ENCODE data around the gene SAMD5. TPM values are rescaled to one million over a fixed set of nuclear protein-coding genes. Genes with fewer than 3 reads are reported as not detected.

SAMD5 gene
- total RNA-seq, 2 experiments from 2014 or later = not detected

DNA sequence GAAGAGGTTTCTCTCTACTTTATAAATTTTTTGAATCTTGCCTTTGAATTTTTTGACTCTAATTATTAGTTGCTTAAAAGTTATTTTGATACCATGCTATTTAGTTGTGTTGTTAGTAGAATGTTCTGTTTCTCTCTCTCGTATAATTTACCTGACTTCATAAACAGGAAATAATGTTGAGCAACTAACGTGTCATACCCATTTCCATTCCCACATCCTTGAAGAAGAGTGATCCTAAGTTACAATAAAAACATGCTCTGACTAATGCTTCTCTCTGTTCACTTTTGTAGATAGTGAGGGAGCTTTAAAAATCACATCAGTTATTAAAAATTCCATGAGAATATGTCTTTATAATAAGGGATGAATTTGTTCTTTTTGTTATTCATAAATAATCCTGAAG, 69.7 kb downstream of the SAMD5 start:
- Mint-ChIP-seq H3K4me3 (no peak overlapping the region), H3K27ac (no peak overlapping the region), H3K36me3 (ENCODE audit: low read depth) (no peaks in the 10 kb centered on the region), H3K4me1 (ENCODE audit: low read depth) (no peaks in the 10 kb centered on the region), H3K9me3 (ENCODE audit: insufficient read depth) (no peaks in the 10 kb centered on the region), H3K27me3 (ENCODE audit: low read depth) (no peaks in the 10 kb centered on the region)
- ATAC-seq (no peak), DNase-seq (no peak)
- ChIA-PET POLR2A (no interaction called here), CTCF (no interaction called here)

DNA sequence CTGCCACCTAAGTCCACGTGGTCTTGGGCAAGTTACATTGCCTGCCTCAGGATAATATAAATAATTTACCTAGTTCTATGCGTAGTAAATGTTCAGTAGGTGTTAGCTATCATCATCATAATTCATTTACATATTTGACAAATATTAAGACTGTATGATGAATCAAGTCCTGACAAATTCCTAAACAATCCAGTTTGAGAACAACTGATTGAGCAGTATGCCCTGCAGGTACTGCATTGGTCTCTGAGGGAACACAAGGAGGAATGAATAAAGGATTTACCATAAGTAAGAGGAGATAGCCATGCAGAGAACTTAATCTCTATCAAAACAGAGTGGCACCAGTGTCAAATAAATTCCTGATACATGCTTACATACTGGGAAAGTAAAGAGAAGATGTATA, 70.4 kb downstream of the SAMD5 start:
- CTCF ChIA-PET = no interaction called here
- DNase-seq (no peak), ATAC-seq (no peak)
- Mint-ChIP-seq H3K4me1 (ENCODE audit: low read depth) (no peaks in the 10 kb centered on the region), H3K9me3 (ENCODE audit: insufficient read depth) (no peaks in the 10 kb centered on the region), H3K4me3 (no peak overlapping the region), H3K27me3 (ENCODE audit: low read depth) (no peaks in the 10 kb centered on the region), H3K27ac (no peak overlapping the region), H3K36me3 (ENCODE audit: low read depth) (no peaks in the 10 kb centered on the region)
- POLR2A ChIA-PET = no interaction called here

DNA sequence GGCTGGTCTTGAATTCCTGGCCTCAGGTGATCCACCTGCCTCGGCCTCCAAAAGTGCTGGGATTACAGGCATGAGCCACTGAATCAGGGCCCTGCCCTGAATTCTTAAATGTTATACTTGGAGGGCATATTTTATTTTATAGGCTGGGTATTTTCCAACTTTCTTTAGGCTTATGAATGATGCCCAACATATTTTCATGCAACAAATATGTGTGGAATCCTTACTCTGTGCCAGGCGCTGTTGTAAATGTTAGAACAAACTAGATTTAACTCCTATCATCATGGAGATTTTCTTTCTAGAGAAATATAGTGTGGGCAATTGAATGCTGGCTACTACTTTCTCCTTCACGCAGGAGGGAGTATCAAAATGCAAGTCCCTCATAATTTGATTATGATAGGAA, 71.2 kb downstream of the SAMD5 start:
- H3K36me3 Mint-ChIP-seq (ENCODE audit: low read depth) = no peaks in the 10 kb centered on the region
- no peaks in the 10 kb centered on the region for H3K9me3 Mint-ChIP-seq (ENCODE audit: insufficient read depth)
- H3K27me3 Mint-ChIP-seq (ENCODE audit: low read depth) = no peaks in the 10 kb centered on the region
- POLR2A ChIA-PET = no interaction called here
- H3K27ac Mint-ChIP-seq = no peak overlapping the region
- H3K4me3 Mint-ChIP-seq = no peak overlapping the region
- CTCF ChIA-PET = no interaction called here
- ATAC-seq (no peak), DNase-seq (no peak)
- H3K4me1 Mint-ChIP-seq (ENCODE audit: low read depth) = no peaks in the 10 kb centered on the region

- Mint-ChIP-seq H3K9me3 (ENCODE audit: insufficient read depth) (no peaks in the 10 kb centered on the region), H3K36me3 (ENCODE audit: low read depth) (no peaks in the 10 kb centered on the region), H3K27ac (no peak overlapping the region), H3K4me3 (no peak overlapping the region), H3K27me3 (ENCODE audit: low read depth) (no peaks in the 10 kb centered on the region), H3K4me1 (ENCODE audit: low read depth) (no peaks in the 10 kb centered on the region)
- ChIA-PET CTCF (no interaction called here), POLR2A (no interaction called here)
- ATAC-seq (no peak), DNase-seq (no peak)
Measured at GRCh38 chr6:147582991-147583390, 74.5 kb downstream of the SAMD5 start.

- Mint-ChIP-seq H3K9me3 (ENCODE audit: insufficient read depth) (no peaks in the 10 kb centered on the region), H3K36me3 (ENCODE audit: low read depth) (no peaks in the 10 kb centered on the region), H3K27ac (no peak overlapping the region), H3K4me1 (ENCODE audit: low read depth) (no peaks in the 10 kb centered on the region), H3K27me3 (ENCODE audit: low read depth) (no peaks in the 10 kb centered on the region), H3K4me3 (no peak overlapping the region)
- no peak for DNase-seq
- CTCF ChIA-PET = no interaction called here
- ATAC-seq = no peak
- POLR2A ChIA-PET = no interaction called here
Measured at GRCh38 chr6:147585256-147585655, 76.8 kb downstream of the SAMD5 start.

- ATAC-seq (no peak), DNase-seq (no peak)
- Mint-ChIP-seq H3K4me3 (no peak overlapping the region), H3K9me3 (ENCODE audit: insufficient read depth) (no peaks in the 10 kb centered on the region), H3K27ac (no peak overlapping the region), H3K36me3 (ENCODE audit: low read depth) (no peaks in the 10 kb centered on the region), H3K27me3 (ENCODE audit: low read depth) (no peaks in the 10 kb centered on the region), H3K4me1 (ENCODE audit: low read depth) (no peaks in the 10 kb centered on the region)
- ChIA-PET CTCF (no interaction called here), POLR2A (no interaction called here)
Measured at GRCh38 chr6:147586044-147586443, 77.6 kb downstream of the SAMD5 start.

DNA sequence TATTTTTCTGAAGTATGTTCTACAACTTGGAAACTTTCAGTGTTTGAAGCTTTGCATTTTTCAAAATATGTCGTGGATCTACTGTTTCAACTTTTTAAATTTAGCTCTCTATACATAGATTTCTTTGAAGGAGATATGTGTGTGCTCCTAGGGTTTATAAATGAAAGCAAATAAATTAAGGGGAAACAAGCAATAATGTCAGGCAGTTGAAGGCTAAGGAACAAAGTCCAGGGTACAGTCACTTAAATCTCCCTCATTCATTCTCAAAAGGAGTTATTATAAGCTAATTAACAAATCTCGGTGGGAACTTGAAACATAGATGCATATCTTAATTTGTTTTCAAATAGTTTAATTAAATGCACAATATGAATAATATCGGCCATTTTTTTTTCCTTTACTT, 79.4 kb downstream of the SAMD5 start:
- ChIA-PET CTCF (no interaction called here), POLR2A (no interaction called here)
- no peak for DNase-seq
- ATAC-seq = no peak
- Mint-ChIP-seq H3K27me3 (ENCODE audit: low read depth) (no peaks in the 10 kb centered on the region), H3K4me3 (no peak overlapping the region), H3K36me3 (ENCODE audit: low read depth) (no peaks in the 10 kb centered on the region), H3K27ac (no peak overlapping the region), H3K4me1 (ENCODE audit: low read depth) (no peaks in the 10 kb centered on the region), H3K9me3 (ENCODE audit: insufficient read depth) (no peaks in the 10 kb centered on the region)

DNA sequence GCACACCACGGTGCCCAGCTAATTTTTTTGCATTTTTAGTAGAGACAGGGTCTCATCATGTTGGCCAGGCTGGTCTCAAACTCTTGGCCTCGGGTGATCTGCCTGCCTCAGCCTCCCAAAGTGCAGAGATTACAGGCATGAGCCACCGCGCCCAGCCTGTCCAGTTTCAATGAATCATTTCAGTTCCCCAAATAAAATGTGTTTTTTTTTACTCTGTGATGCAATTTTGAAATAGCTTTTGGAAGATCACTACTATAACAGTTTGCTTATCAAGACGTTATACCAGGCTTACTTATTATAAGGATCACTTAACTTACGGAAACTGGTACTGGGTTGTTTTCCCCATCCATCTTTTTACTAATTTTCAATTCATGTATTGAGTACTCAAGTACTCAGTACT, 80.0 kb downstream of the SAMD5 start:
- Mint-ChIP-seq H3K27ac (no peak overlapping the region), H3K27me3 (ENCODE audit: low read depth) (no peaks in the 10 kb centered on the region), H3K36me3 (ENCODE audit: low read depth) (no peaks in the 10 kb centered on the region), H3K4me1 (ENCODE audit: low read depth) (no peaks in the 10 kb centered on the region), H3K4me3 (no peak overlapping the region), H3K9me3 (ENCODE audit: insufficient read depth) (no peaks in the 10 kb centered on the region)
- ChIA-PET CTCF (no interaction called here), POLR2A (no interaction called here)
- no peak for ATAC-seq
- DNase-seq = no peak

- no peaks in the 10 kb centered on the region for H3K9me3 Mint-ChIP-seq (ENCODE audit: insufficient read depth)
- H3K4me3 Mint-ChIP-seq = no peak overlapping the region
- H3K27me3 Mint-ChIP-seq (ENCODE audit: low read depth) = no peaks in the 10 kb centered on the region
- ATAC-seq (no peak), DNase-seq (no peak)
- H3K36me3 Mint-ChIP-seq (ENCODE audit: low read depth) = no peaks in the 10 kb centered on the region
- ChIA-PET POLR2A (interaction anchor here (0.6 kb wide), 1 partner anchor 1275 kb away, joined by 3 read pairs; no protein-coding TSS in a partner anchor), CTCF (interaction anchor here (0.6 kb wide), 1 partner anchor 170 kb away, joined by 3 read pairs; no protein-coding TSS in a partner anchor)
- no peak overlapping the region for H3K27ac Mint-ChIP-seq
- H3K4me1 Mint-ChIP-seq (ENCODE audit: low read depth) = no peaks in the 10 kb centered on the region
Measured at GRCh38 chr6:147589739-147590250, 81.3 kb downstream of the SAMD5 start.

DNA sequence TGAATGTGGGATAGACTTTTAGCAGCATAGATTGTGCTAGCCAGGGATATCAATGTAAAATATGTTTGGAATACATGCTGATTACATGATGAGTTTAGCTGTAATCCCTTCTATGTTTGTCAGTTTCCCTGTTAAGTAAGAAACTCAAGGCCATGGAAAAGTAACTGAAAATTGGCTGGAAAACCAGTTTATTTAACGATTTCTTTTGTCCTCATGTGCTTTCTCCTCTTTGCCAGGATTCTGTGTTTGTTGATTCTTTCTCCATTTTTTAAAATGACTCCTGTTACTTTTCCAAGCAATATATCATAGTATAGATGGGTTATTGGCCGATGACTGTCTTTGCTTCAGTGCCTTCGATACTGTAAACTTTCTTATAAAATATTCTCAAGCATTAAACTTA, 87.5 kb downstream of the SAMD5 start:
- DNase-seq = no peak
- no peak for ATAC-seq
- CTCF ChIA-PET = no interaction called here
- no peaks in the 10 kb centered on the region for H3K9me3 Mint-ChIP-seq (ENCODE audit: insufficient read depth)
- H3K27ac Mint-ChIP-seq = no peak overlapping the region
- no peaks in the 10 kb centered on the region for H3K36me3 Mint-ChIP-seq (ENCODE audit: low read depth)
- POLR2A ChIA-PET = no interaction called here
- no peaks in the 10 kb centered on the region for H3K4me1 Mint-ChIP-seq (ENCODE audit: low read depth)
- H3K4me3 Mint-ChIP-seq = no peak overlapping the region
- no peaks in the 10 kb centered on the region for H3K27me3 Mint-ChIP-seq (ENCODE audit: low read depth)

DNA sequence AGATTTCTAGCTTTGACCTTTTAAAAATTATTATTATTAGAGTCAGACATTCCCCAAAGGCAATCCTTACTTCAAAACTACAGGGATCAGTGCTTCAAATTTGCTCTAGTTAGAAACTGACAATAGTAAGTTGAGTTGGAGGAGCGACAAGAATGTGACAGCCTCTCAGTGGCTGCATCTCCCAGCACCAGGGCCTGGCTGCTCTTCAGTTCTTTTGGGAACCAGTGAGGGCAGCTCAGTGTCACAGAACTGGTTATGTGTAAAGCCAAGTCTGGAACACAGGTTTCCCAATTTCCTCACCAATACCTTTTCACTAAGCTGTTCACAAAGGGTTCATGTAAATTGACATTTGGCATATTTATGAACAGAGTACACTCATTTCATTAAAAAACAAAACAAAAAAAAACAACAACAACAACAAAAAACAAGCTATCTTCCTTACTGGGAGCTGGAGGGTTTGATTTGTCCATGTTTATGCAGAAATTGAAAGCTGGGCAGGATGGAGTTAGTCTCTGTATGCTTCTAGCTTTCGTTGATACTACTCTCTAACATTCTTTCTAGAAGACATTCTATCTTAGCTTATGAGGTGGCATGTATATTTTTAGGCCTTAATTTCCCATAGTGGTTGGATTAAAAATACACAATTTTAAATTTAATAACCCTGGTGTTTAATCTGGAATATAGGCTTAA, 95.0 kb downstream of the SAMD5 start:
- H3K27ac Mint-ChIP-seq = no peak overlapping the region
- DNase-seq (no peak), ATAC-seq (no peak)
- no peaks in the 10 kb centered on the region for H3K4me1 Mint-ChIP-seq (ENCODE audit: low read depth)
- no peaks in the 10 kb centered on the region for H3K27me3 Mint-ChIP-seq (ENCODE audit: low read depth)
- H3K9me3 Mint-ChIP-seq (ENCODE audit: insufficient read depth) = no peaks in the 10 kb centered on the region
- no peaks in the 10 kb centered on the region for H3K36me3 Mint-ChIP-seq (ENCODE audit: low read depth)
- POLR2A ChIA-PET = no interaction called here
- CTCF ChIA-PET = no interaction called here
- H3K4me3 Mint-ChIP-seq = no peak overlapping the region

DNA sequence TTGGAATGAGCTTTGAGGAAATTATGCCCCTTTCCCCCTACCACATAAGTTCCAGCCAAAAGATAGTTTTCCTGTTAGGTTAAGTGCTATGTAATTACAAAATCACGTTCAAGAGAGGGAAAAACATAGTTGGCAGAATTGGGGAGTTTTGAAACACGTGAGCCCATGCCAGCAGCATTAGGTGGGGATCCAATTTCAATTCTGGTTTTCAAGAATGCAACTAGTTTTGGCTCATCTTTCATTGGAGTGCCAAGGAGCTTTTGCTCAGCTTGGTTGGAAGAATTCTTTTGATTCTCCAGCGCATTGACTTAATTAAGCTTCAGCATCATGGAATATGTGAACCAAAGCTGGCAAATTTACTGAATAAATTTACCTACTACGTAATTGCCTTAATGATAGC, 95.9 kb downstream of the SAMD5 start:
- no peak for DNase-seq
- H3K36me3 Mint-ChIP-seq (ENCODE audit: low read depth) = no peaks in the 10 kb centered on the region
- no peaks in the 10 kb centered on the region for H3K4me1 Mint-ChIP-seq (ENCODE audit: low read depth)
- ChIA-PET POLR2A (no interaction called here), CTCF (no interaction called here)
- ATAC-seq = no peak
- no peak overlapping the region for H3K4me3 Mint-ChIP-seq
- no peaks in the 10 kb centered on the region for H3K9me3 Mint-ChIP-seq (ENCODE audit: insufficient read depth)
- H3K27me3 Mint-ChIP-seq (ENCODE audit: low read depth) = no peaks in the 10 kb centered on the region
- no peak overlapping the region for H3K27ac Mint-ChIP-seq

GRCh38 chr6:147611992-147612391, 103.5 kb downstream of the SAMD5 start:
- H3K9me3 Mint-ChIP-seq (ENCODE audit: insufficient read depth) = no peaks in the 10 kb centered on the region
- ChIA-PET POLR2A (no interaction called here), CTCF (no interaction called here)
- ATAC-seq (no peak), DNase-seq (no peak)
- H3K27me3 Mint-ChIP-seq (ENCODE audit: low read depth) = no peaks in the 10 kb centered on the region
- no peak overlapping the region for H3K4me3 Mint-ChIP-seq
- H3K27ac Mint-ChIP-seq = no peak overlapping the region
- H3K4me1 Mint-ChIP-seq (ENCODE audit: low read depth) = no peaks in the 10 kb centered on the region
- H3K36me3 Mint-ChIP-seq (ENCODE audit: low read depth) = no peaks in the 10 kb centered on the region
